ENCODE measurements around the gene BORCS6. TPM values are rescaled to one million over a fixed set of nuclear protein-coding genes. Genes with fewer than 3 reads are reported as not detected.
A peak's percentile ranks its signal among the peaks of the same experiment; 100 is the strongest.

The BORCS6 gene
- total RNA-seq, 1 donor from 2014 or later: 4.8 TPM

DNA sequence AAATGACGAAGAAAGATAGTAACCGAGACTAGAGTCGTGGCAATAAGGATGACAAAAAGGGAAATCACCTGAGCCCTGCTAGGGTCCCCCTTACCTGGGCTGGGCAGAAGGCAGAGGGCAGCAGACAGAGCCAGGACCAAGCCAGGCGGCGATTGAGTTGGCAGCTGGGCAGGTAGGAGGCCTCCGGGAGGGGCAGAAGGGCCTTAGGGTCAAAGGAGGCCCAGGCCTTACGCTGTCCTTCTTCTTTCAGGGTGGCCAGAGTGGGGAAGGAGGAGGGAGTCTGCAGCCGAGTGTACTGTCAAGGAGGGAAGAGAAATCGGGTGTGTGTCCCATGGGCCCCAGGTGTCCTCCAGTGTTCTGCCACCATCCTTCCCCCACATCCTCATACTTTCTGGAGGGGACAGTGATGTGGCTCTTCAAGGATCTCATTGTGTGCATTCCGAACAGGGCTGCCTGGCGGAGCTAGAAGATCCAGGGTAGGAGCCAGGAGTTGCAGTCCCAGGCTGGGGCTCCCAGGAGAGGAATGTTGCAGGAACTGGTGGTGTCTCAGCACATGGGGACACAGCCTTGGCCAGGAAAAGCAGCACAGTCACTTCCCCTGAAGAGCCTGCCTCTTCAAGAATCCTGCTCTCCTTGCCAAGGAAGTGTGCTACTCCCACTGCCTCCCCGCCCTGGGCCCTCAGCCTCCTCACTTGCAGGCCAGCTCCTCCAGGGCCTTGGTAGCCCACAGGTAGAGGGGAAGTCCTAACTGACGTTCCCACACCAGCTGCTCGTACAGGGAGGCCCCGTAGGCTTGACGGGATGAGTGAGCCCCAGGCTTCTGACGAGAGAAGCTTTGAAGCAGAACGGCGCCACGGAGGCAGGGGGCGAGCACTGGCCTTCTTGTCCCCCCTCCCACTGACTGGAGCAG, 44.6 kb upstream of the BORCS6 start:
- Mint-ChIP-seq H3K4me3 (no peak overlapping the region), H3K27me3 (no peaks in the 10 kb centered on the region), H3K27ac (no peak overlapping the region), H3K9me3 (no peaks in the 10 kb centered on the region), H3K4me1 (ENCODE audit: unreplicated experiment) (peaks cover under 1% of the 10 kb centered on the region), H3K36me3 (peaks cover 25% of the 10 kb centered on the region)
- TF ChIP-seq, protein P1, sequence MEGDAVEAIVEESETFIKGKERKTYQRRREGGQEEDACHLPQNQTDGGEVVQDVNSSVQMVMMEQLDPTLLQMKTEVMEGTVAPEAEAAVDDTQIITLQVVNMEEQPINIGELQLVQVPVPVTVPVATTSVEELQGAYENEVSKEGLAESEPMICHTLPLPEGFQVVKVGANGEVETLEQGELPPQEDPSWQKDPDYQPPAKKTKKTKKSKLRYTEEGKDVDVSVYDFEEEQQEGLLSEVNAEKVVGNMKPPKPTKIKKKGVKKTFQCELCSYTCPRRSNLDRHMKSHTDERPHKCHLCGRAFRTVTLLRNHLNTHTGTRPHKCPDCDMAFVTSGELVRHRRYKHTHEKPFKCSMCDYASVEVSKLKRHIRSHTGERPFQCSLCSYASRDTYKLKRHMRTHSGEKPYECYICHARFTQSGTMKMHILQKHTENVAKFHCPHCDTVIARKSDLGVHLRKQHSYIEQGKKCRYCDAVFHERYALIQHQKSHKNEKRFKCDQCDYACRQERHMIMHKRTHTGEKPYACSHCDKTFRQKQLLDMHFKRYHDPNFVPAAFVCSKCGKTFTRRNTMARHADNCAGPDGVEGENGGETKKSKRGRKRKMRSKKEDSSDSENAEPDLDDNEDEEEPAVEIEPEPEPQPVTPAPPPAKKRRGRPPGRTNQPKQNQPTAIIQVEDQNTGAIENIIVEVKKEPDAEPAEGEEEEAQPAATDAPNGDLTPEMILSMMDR (conservative IDR thresholded peaks at IDR 0.05): no peak
- DNase-seq (ENCODE audit: extremely low spot score, unreplicated experiment): no peak

DNA sequence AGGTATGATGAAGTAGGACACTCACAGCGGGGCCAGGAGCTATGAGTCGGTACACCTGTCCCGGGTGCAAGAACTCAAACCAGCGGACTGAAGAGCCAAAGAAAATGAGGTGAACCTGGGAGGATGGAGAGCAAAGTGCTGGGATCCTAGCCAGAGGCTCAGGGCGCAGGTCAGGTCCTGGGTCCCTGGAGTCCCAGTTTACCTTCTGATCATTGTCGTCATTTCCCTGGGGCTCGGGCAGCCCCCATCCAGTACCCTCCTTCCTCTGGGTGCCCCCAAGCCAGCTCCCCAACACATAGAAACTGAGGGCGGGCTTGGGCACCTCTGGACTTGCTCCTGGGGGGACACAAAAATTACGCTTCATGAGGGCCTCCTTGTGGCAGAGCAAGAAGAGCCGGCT, 41.7 kb upstream of the BORCS6 start:
- no peak overlapping the region for H3K27ac Mint-ChIP-seq
- H3K36me3 Mint-ChIP-seq: peaks cover 31% of the 10 kb centered on the region
- TF ChIP-seq, protein P1 (conservative IDR thresholded peaks at IDR 0.05): no peak
- DNase-seq (ENCODE audit: extremely low spot score, unreplicated experiment): no peak
- peaks cover 12% of the 10 kb centered on the region for H3K4me1 Mint-ChIP-seq (ENCODE audit: unreplicated experiment)
- H3K9me3 Mint-ChIP-seq: no peaks in the 10 kb centered on the region
- H3K27me3 Mint-ChIP-seq: peaks cover 5% of the 10 kb centered on the region
- no peak overlapping the region for H3K4me3 Mint-ChIP-seq

DNA sequence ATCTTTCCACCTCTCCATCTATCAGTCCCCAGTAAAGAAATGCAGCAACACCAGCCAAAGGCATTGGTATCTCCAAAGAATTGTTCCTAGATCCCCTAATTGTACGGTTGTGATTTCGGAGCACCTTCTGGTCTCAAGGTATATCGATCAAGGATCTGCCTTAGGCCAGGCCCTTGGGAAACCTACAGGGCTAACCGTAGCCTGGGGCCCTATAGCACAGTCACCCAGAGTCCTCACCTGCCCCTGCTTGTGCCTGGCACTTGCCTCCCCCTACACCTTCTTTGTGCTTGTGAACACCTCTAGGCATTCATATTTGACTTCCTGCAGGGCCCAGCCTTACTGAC, 37.2 kb upstream of the BORCS6 start:
- no peaks in the 10 kb centered on the region for H3K9me3 Mint-ChIP-seq
- TF ChIP-seq, protein P1 (conservative IDR thresholded peaks at IDR 0.05): no peak
- peaks cover 23% of the 10 kb centered on the region for H3K27me3 Mint-ChIP-seq
- DNase-seq (ENCODE audit: extremely low spot score, unreplicated experiment): no peak
- peaks cover 24% of the 10 kb centered on the region for H3K36me3 Mint-ChIP-seq
- peak overlapping the region; percentile 90 for H3K4me3 Mint-ChIP-seq
- H3K4me1 Mint-ChIP-seq (ENCODE audit: unreplicated experiment): peaks cover 28% of the 10 kb centered on the region
- H3K27ac Mint-ChIP-seq: peak overlapping the region; percentile 98

- Mint-ChIP-seq H3K27ac (peak overlapping the region; percentile 98), H3K36me3 (peaks cover 25% of the 10 kb centered on the region), H3K4me1 (ENCODE audit: unreplicated experiment) (peaks cover 28% of the 10 kb centered on the region), H3K27me3 (peaks cover 26% of the 10 kb centered on the region), H3K4me3 (peak overlapping the region; percentile 90), H3K9me3 (no peaks in the 10 kb centered on the region)
- DNase-seq (ENCODE audit: extremely low spot score, unreplicated experiment): peak; percentile 85
- TF ChIP-seq, protein P1 (conservative IDR thresholded peaks at IDR 0.05): no peak
Observed at GRCh38 chr17:8226536-8227237, 36.7 kb upstream of the BORCS6 start.

DNA sequence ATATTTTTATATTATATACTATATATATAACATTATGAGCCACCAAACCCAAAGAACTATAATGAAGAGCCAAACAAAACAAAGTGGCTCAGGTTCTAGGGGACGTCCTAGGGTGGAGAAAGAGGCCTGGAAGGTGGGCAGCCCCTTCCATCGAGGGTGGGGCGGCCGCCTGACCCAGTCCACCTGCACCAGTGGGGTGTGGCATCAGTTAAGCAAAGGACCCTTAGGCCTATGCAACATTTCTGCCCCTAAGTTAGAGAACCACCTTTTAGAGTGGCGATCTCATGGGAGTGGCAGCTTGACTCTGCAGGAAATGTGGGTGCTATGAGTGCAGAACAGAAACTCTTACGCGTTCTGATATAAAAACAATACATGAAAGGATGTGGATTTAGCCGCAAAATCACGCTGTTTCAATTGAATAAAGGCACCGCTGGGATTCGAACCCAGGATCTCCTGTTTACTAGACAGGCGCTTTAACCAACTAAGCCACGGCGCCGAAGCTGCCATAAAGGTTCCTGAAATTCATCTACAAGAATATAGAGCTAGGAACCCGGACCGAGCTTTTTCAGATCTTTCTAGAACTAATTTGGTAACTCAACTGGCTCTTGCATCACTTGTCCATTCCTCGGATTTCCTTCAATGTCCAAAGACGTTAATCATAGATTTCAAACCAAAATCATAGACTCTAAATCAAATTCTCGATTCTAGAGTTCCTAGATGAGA, 36.0 kb upstream of the BORCS6 start:
- H3K36me3 Mint-ChIP-seq: peaks cover 22% of the 10 kb centered on the region
- DNase-seq (ENCODE audit: extremely low spot score, unreplicated experiment): no peak
- peak overlapping the region; percentile 98 for H3K27ac Mint-ChIP-seq
- H3K4me3 Mint-ChIP-seq: peak overlapping the region; percentile 90
- H3K4me1 Mint-ChIP-seq (ENCODE audit: unreplicated experiment): peaks cover 31% of the 10 kb centered on the region
- TF ChIP-seq, protein P1 (conservative IDR thresholded peaks at IDR 0.05): no peak
- H3K27me3 Mint-ChIP-seq: peaks cover 33% of the 10 kb centered on the region
- no peaks in the 10 kb centered on the region for H3K9me3 Mint-ChIP-seq

Data from type B pancreatic cell (in vitro differentiated cells).